Stimulated activated CD4-positive, alpha-beta T cell treated with anti-CD3 and anti-CD28 coated beads, Interleukin-1b, Interleukin-23, amount 100 ng/mL, for 1 hour (primary cell): ENCODE measurements around the gene TEAD2.
A peak's percentile ranks its signal among the peaks of the same experiment; 100 is the strongest.
"Not testable (repeated sequence)": the region's sequence is repeated elsewhere in the genome, so short reads cannot be mapped to it uniquely, and the experiment has no call there.

Source experiments
- DNase-seq, 2 donors: peaks; one replicate each; pipeline ENCODE4 v3.0.0-alpha.2; 2020; ENCODE audit warnings: low read depth in 2 of 2

TEAD2 gene

DNA sequence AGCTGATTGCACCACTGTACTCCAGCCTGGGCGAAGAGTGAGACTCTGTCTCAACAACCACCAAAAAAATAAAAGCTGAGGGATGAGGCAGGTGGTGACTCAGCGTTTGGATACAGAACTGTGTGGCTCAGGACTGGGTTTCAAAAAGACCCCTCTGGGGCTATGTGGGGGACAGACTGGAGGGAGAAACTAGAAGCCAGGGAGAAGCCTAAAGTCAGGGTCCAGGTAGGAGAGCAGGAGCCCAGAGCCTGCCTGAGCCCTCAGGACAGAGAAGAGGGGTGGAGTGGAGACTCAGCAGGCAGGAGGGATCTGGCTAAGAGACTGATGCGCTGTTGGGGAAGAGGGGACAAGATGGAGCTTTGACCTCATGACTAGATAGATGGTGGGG, 28.8 kb downstream of the TEAD2 start:
- DNase-seq, result no peak

DNA sequence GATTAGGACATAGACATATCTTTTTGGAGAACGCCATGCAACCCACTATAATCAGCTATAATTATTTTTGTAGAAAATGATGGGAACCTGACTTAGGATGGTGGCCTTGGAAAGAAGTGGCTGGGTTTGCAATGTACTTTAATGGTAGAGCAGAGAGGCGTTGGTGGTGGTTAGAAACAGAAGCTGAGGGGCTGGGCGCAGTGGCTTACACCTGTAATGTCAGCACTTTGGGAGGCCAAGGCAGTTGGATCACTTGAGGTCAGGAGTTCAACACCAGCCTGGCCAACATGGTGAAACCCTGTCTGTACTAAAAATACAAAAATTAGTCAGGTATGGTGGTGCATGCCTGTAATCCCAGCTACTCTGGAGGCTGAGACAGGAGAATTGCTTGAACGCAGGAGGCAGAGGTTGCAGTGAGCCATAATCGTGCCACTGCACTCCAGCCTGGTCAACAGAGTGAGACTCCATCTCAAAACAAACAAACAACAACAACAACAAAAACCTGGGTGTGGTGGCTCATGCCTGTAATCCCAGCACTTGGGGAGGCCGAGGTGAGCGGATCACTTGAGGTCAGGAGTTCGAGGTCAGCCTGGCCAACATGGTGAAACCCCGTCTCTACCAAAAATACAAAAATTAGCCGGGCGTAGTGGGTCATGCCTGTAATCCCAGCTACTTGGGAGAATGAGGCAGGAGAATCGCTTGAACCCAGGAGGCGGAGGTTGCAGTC, 29.4 kb downstream of the TEAD2 start:
- DNase-seq, result not testable (repeated sequence)

DNA sequence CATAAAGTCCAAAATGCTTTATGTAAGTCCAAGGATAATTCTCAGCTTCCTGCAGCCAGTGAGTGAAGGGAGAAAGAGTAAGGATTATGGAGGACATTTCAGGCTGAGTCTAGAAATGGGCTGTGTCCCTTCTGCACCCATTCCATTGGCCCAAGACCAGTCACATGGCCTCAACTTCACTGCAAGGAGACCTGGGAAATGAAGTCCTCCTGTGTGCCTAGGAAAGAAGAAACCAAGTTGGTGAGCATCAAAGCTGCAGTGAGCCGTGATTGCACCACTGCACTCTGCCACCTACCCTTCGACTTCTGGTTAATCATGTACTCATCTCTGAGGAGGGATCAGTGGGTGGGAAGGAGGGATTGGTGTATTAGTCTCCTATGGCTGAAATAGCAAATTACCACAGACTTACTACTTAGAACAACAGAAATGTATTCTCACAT, 30.6 kb downstream of the TEAD2 start:
- DNase-seq, result peak in 1 of 2 donors; percentile 22

DNA sequence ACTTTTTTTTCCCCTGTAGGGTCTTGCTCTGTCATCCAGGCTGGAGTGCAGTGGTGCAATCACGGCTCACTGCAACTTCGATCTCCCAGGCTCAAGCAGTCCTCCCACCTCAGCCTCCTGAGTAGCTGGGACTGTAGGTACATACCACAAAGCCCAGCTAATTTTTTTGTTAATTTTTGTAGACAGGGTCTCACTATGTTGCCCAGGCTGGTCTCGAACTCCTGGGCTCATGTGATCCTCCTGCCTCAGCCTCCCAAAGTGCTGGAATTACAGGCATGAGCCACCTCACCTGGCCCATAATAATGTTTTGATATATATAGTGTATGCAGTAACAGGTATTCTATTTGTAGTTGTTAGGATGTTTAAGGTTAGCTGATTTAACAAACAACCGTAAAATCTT, 31.0 kb downstream of the TEAD2 start:
- DNase-seq, result not testable (repeated sequence)

DNA sequence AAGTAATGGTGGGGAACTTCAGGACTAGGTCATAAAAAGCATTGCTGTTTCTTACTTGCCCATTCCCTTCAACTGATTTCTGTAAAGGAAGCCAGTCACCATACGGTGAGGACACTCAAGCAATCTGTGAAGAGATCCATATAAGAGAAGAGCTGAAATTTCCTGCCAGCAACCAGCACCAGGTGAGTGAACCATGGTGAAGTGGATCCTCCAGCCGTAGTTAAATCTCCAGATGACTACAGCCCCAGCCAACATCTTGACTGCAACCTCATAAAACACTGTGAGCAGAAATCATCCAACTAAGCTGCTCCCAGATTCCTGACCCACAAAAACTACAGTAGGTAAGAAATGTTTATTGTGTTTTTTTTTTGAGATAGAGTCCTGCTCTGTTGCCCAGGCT, 33.5 kb downstream of the TEAD2 start:
- DNase-seq, result no peak

DNA sequence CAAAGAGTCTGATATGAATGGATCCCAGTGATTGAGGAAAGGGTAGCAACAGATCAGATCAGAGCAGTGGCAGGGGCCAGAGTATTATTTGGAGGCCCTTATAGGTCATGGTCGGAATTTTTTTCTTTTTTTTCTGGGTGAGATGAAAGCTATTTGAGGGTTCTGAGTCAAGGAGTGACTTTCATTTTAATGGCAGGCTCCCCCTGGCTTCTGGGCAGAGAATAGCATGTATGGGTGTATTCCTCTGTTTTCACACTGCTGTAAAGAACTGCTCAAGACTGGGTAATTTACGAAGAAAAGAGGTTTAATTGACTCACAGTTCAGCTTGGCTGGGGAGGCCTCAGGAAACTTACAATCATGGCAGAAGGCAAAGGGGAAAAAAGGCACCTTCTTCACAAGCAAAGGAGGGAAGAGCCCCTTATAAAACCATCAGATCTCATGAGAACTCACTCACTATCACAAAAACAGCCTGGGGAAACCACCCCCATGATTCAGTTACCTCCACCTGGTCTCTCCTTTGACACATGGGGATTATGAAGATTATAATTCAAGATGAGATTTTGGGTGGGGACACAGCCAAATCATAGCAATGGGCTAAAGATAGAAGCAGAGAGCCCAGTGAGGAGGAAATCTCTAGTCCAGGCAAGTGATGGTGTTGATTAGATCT, 34.2 kb downstream of the TEAD2 start:
- DNase-seq, result peak in 1 of 2 donors; percentile 25

DNA sequence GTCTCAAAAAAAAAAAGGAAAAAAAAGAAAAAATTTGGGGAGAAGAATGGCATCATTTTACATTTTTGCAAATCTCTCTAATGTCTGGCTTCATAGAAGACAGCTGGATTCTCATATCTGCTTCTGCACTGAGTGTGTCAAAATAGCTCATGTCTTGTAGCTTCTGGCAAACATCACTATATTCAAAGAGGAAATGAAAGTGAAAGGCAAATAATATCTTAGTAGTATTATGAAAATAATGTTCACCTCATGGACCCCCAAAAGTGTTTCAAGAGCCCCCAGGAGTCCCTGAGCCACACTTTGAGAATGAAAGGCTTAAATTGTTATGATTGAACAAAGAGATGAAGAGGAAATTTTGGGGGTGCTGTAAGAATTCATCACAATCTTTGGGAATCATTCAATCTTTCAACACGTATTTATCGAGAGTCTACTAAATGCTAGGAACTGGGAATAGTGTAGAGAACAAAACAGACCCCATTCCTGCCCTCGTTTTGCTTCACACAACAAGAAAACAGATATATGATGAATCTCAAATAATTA, 36.0 kb downstream of the TEAD2 start:
- no peak for DNase-seq

DNA sequence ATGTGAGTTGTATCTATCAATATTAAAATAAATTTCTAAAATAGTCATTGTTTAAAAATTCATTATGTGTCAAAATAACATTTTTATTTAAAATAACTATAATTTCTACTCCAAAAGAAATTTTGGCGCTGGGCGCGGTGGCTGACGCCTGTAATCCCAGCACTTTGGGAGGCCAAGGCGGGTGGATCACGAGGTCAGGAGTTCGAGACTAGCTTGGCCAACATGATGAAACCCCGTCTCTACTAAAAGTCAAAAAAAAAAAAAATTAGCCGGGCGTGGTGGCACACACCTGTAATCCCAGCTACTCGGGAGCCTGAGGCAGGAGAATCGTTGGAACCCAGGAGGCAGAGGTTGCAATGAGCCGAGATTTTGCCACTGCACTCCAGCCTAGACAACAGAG, 36.5 kb downstream of the TEAD2 start:
- DNase-seq, result not testable (repeated sequence)

DNA sequence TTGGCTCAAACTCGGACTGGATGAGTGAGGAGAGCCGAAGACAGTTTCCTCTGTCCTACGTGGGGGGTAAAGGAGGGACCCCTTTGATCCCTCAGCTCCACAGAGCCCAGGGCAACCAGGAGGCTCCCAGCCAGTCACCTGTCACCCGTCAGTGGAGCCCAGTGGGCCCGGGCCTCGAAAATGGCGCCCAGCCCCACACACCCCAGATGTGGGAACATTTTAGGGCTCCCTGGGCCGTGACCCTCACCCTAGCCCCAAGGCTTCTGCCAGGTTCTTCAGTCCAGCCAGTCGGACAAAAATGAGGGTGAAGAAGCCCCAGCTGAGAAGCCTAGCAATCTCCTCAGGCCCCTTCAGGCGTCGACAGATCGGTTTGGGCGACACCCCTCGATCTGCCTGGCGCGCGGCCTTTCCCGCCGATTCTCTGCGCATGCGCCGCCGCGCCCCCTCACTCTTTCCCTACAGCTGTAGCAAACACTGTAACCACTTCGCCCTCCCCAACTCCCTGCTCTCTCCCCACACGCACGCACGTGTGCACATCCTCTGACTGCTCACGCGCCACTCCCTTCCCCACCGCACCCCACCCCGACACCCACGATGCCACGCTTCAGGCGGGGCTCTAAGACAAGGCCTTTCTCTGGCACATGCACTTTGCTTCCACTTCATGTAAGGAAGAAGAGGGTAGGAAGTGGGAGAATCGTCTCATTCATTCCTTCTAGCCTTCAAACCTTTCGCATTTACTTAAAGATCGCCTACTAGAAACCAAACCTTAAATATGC, 37.2 kb downstream of the TEAD2 start, which contains the start of gene SLC6A16:
Gene SLC6A16, minus strand, starts transcription at position 391 of the 776 bp plus-strand sequence. CDS start 13,844 bp downstream, outside the sequence.
- no peak for DNase-seq

DNA sequence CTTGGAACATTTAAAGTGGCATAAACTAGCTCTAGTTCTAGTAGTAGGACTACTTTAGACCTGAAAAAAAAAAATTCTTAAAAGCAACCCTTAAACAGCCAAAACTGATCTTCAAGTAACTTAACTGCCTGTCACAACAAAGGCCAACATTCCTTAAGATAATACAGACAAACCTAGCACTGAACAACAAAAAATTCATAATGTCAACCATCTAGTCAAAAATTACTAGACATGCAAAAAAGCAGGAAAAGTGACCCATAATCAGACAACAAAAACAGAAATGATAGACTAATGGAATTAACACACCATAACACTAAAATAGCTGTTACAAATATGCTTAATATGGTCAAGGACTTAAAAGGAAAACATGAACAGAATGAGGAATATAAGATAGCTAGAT, 43.9 kb downstream of the TEAD2 start:
- no peak for DNase-seq

DNA sequence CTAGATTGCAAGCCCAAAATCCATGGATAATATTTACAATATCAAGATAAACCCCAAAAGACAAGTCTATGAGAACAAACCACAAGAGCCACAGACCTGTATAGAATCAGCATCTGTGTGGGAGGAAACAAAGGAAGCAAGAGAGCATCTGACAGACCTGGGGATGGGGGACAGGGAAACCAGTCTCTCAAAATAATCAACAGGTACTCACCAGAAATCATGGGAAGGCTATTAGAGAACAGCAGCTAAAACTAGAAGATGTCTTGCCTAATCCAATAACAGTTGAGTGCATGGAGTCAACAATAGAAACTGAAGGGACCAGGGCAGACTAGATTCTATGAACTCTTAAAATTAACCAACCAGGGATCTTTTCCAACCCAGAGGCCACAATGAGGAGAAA, 45.9 kb downstream of the TEAD2 start:
- DNase-seq, result no peak

DNA sequence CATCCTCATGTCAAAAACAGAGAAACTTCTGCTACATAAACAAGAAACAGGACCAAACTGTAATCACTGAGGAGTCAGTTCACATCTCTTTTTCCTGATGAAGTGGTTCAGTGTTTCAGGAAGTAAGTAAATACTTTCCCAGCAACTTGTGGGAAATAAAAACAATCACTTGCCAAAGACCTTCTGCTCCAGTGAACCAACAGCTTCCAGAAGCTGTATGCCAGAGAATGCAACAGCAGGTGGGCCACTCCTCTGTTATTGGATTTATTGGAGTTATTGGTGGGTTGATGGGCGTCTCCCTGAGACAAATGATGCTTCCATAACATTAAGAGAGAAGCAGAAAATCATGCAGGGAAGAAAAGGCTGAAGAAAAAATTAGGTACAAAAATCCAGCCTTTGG, 47.1 kb downstream of the TEAD2 start:
- no peak for DNase-seq

DNA sequence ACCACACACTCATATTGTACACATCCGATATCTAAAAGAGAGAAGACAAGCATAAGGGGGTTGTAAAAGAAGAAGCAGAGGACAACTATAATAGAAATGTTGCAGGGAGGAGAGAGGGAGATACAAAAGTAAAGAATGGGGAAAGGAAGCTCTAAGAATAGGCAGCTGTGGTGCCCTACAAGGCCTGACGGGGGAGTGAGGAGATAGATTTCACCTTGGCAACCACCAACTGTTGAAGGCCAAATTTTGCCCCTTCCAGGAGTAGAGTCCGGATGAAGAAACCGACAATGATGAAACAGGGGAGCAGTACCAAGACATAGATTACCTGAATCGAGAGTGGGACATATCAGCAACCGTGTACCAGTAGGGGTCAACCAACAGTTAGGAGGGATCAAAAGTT, 53.1 kb downstream of the TEAD2 start:
- no peak for DNase-seq

DNA sequence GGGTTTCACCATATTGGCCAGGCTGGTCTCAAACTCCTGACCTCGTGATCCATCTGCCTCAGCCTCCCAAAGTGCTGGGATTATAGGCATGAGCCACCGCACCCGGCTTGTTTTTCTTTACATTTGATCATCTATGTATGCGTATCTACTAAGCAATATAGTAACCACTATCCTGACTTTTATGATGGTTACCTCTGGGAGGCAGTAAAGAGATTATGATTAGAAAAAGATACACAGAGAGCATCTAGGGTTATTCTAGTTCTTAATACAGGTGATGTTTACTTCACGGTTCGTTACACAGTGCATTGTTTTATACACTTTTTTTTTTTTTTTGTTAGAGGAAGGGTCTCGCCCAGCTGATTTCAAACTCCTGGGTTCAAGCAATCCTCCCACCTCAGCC, 55.5 kb downstream of the TEAD2 start:
- not testable (repeated sequence) for DNase-seq

DNA sequence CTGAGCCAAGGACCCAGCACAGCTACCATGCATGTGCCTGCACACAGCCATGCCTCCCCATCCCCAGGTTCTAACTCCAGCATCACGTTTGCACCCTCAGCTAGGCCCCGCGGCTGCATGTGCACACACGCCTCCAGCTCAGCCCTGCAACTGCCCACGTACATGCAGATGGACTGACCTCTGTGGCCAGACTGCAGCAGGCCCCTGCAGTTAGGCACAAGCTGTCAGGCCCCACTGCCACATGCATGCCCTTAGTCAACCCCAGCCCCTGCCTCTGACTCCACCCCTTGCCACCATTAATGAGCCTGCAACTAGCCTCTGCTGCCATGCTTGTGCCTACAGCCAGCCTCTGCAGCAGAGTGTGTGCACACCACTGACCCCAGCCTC, 60.4 kb downstream of the TEAD2 start:
- DNase-seq, result no peak

DNA sequence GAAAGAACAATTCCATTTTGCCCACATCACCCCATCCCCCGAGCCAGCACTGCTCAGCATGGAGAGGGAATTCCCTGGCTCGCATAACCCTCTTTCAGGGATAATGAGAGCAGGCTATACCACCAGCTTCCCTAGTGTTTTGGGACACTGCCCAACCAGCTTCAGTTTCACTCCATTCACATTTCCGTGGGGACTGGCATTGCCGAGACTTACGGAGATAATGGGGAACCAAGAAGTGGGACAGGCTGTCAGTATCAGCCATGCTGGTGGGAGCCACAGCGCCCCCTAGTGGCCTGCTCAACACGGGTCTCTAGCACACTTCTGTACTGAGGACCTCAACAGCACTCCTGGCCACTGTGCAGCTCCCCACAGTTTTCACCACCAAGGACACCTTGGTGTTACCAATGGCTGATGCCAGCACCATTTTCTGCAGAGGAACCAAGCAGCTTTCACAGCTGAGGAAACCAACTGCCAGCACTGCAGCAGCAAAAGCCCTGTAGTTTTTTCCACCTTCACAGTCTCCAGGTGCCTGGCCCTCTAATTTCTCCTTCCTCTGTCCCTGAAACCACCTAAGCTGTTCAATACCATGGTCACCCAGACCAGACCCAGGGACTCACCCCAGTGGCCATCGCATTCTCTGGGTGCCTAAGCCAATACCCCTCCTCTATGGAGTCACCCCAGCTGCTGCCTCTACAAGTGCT, 60.9 kb downstream of the TEAD2 start:
- DNase-seq, result peak; percentile 55 to 72

DNA sequence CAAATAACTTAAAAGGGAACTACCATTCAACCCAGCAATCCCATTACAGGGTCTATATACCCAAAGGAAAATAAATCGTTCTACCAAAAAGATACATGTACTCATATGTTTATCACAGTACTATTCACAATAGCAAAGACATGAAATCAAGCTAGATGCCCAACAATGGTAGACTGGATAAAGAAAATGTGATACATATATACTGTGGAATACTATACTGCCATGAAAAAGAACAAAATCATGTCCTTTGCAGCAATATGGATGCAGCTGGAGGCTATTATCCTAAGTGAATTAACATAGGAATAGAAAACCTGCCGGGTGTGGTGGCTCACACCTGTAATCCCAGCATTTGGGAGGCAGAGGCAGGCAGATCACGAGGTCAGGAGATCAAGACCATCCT, 63.6 kb downstream of the TEAD2 start:
- not testable (repeated sequence) for DNase-seq

DNA sequence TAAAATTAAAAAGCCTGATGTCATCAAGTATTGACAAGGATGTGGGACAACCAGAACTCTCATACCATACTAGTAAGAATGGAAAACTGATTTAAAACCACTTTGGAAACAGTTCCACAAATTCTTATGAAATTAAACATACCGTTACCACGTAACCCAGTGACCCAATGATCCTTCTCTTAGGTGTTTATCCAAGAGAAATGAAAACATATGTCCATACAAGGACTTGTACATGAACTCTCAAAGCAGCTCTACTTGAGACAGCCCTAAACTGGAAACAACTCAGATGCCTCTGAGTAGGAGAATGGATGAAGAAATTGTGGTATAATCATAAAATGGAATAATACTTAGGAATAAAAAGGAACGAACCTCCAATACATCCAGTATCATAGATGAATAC, 64.8 kb downstream of the TEAD2 start:
- DNase-seq, result no peak

DNA sequence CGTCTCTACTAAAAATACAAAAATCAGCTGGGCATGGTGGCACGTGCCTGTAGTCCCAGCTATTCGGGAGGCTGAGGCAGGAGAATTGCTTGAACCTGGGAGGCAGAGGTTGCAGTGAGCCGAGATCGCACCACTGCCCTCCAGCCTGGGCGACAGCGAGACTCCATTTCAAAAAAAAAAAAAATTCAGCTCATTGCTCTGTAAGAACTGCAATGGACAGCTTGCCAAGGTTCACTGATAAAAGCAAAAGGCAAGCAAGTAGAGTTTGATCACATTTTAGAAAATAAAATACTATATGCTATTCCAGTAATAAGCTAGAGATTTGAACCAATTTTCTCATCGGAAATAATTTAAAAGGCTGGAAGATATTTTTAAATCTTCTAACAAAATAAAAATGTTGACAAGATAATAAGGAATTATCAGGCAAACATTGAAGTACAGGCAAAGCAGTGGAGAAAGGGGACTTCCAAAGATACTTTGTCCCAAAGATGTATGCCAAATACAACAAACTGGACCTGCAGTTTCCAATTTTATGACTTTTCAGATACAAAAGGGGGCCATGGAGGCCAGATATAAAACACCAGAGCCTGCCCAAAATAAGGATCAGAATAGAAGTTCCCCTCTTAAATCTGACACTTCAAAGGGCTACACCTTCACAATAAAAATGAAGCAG, 66.9 kb downstream of the TEAD2 start:
- DNase-seq, result no peak

DNA sequence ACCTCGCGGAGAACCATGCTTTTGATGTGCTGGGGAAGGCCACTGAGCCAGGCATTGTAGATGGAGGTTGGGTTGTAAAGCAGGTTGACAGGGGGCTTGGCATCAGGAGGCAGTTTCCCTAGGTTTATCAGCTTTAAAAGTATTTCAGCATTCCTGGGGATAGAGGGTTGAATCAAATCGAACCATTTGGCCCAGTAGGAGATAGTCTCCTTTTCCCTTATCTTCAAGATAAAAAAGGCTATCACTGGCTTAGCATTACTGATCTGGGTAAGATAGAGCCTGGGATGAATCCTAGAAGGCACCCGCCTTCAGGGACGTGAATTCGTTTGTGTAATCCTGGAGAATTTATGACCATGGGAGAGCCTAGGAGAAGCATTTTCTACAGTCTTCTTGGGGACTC, 67.8 kb downstream of the TEAD2 start:
- no peak for DNase-seq
